Panc1 (cell line): ENCODE measurements around the gene OR2A5. TPM values are rescaled to one million over a fixed set of nuclear protein-coding genes. Genes with fewer than 3 reads are reported as not detected.

ENCODE experiments used
- ATAC-seq: fragments of 200-7000 bp; cut with Tn5 transposase; 2 replicates; pipeline ENCODE4 v1.9.1; 2020; ENCODE audit warnings: mild to moderate bottlenecking, moderate library complexity
- BruUV-seq: library from RNA; stranded (reverse); fragments of 400-500 nt; replicated peaks from 2 replicates; lab custom pipeline; 2021; lab: Mats Ljungman, UMichigan
- CTCF ChIA-PET: fragments of 300-600 bp; sonication (Branson Sonifier 250); formaldehyde crosslinking; loops from one replicate; lab custom pipeline; 2022; ENCODE audit warnings: antibody characterized with exemption; lab: Charles Lee
- POLR2A ChIA-PET: fragments of 300-600 bp; sonication (Branson Sonifier 250); formaldehyde crosslinking; loops from one replicate; lab custom pipeline; 2022; ENCODE audit warnings: antibody characterized with exemption; lab: Charles Lee
- DNase-seq: peaks from one replicate; pipeline ENCODE4 v3.0.0-alpha.2; 2010; ENCODE audit warnings: low read depth, low spot score
- H3K27ac ChIP-seq: 2 replicates; pipeline ENCODE4 v1.5.1; 2011; ENCODE audit warnings: mild to moderate bottlenecking, low read length, inconsistent platforms
- H3K27me3 ChIP-seq: fragments of 200-500 bp; sonication (Bioruptor generic); 2 replicates; pipeline ENCODE4 v1.6.0; 2014; ENCODE audit warnings: low read length, inconsistent platforms; ENCODE audit not compliant: control insufficient read depth, insufficient read depth
- H3K36me3 ChIP-seq: fragments of 200-500 bp; sonication (Bioruptor generic); 2 replicates; pipeline ENCODE4 v1.5.1; 2014; ENCODE audit warnings: inconsistent platforms, mild to moderate bottlenecking, low read length, moderate library complexity; ENCODE audit not compliant: control insufficient read depth, insufficient read depth
- H3K4me1 ChIP-seq: 2 replicates; pipeline ENCODE4 v1.5.1; 2011; ENCODE audit warnings: inconsistent platforms, mild to moderate bottlenecking, low read length, moderate library complexity; ENCODE audit not compliant: control insufficient read depth, insufficient read depth
- H3K4me3 ChIP-seq, 2 experiments: 2 replicates each; pipeline ENCODE4 v1.5.1; 2011 to 2012; ENCODE audit warnings: low read depth in 2 of 2, low read length in 2 of 2, mild to moderate bottlenecking in 2 of 2, inconsistent platforms in 1 of 2, moderate library complexity in 1 of 2
- H3K9me3 ChIP-seq: fragments of 200-500 bp; sonication (Bioruptor generic); 2 replicates; pipeline ENCODE4 v1.5.1; 2014; ENCODE audit warnings: low read depth, mild to moderate bottlenecking, inconsistent platforms, low read length, moderate library complexity; ENCODE audit not compliant: control insufficient read depth, insufficient read depth
- POLR2AphosphoS5 ChIP-seq: IDR thresholded peaks from 2 replicates; pipeline ENCODE4 v1.6.1; 2012; ENCODE audit warnings: mild to moderate bottlenecking, low read depth, low read length, moderate library complexity
- SIN3A ChIP-seq: IDR thresholded peaks from 2 replicates; pipeline ENCODE4 v1.6.1; 2012; ENCODE audit warnings: low read depth, mild to moderate bottlenecking, low read length, moderate library complexity, borderline replicate concordance; ENCODE audit not compliant: insufficient read depth
- TCF7L2 ChIP-seq: IDR thresholded peaks from 2 replicates; pipeline ENCODE4 v1.6.1; 2011; ENCODE audit warnings: mild to moderate bottlenecking, low read depth, low read length, inconsistent platforms
- in situ Hi-C: cut with HindIII; loops from 2 replicates; pipeline ENCODE4 v1.10.0; 2016; ENCODE audit warnings: low sequenced_read_pairs, low pct_unique_long_range_greater_than_20kb
- intact Hi-C: fragments of 100-400 bp; cut with micrococcal nuclease; formaldehyde crosslinking; loops from one replicate; pipeline ENCODE4 v1.10.0; 2022; ENCODE audit not compliant: unreplicated experiment
- total RNA-seq: library from RNA; stranded (reverse); gene quantifications from one replicate; pipeline ENCODE4 v1.2.1, GENCODE V29; 2021; ENCODE audit not compliant: unreplicated experiment
- TF ChIP-seq, protein P1 (sequence below): fragments of 450-650 bp; IDR thresholded peaks from 2 replicates; pipeline ENCODE4 v1.5.1; 2017; ENCODE audit warnings: mild to moderate bottlenecking
- TF ChIP-seq, protein P2 (sequence below), 2 experiments: IDR thresholded peaks; 2 replicates each; pipeline ENCODE4 v1.6.1; 2011 to 2012; ENCODE audit warnings: low read depth in 2 of 2, control low read depth in 1 of 2, low read length in 1 of 2, mild to moderate bottlenecking in 1 of 2, moderate library complexity in 1 of 2; ENCODE audit not compliant: insufficient read depth in 1 of 2

The OR2A5 gene
- total RNA-seq, 1 experiment from 2014 or later = not detected

DNA sequence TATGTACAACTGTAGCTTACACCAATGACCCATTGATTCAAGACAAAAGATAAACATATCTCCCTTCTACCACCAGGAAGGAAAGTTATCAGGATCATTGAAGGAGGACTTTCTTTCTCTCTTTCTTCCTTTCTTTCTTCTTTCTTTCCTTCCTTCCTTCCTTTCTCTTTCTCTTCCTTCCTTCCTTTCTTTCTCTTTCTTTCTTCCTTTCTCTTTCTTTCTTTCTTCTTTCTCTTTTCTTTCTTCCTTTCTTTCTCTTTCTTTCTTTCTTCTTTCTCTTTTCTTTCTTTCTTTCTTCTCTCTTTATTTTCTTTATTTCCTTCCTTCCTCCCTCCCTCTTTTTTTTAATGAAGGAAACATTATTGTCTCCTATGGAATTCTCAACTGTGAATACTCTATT, 50.0 kb downstream of the OR2A5 start:
- no peak overlapping the region for H3K4me3 ChIP-seq
- ATAC-seq (no peak), DNase-seq (no peak)
- TF ChIP-seq, protein P1, sequence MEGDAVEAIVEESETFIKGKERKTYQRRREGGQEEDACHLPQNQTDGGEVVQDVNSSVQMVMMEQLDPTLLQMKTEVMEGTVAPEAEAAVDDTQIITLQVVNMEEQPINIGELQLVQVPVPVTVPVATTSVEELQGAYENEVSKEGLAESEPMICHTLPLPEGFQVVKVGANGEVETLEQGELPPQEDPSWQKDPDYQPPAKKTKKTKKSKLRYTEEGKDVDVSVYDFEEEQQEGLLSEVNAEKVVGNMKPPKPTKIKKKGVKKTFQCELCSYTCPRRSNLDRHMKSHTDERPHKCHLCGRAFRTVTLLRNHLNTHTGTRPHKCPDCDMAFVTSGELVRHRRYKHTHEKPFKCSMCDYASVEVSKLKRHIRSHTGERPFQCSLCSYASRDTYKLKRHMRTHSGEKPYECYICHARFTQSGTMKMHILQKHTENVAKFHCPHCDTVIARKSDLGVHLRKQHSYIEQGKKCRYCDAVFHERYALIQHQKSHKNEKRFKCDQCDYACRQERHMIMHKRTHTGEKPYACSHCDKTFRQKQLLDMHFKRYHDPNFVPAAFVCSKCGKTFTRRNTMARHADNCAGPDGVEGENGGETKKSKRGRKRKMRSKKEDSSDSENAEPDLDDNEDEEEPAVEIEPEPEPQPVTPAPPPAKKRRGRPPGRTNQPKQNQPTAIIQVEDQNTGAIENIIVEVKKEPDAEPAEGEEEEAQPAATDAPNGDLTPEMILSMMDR = no peak
- TF ChIP-seq SIN3A (no peak), TCF7L2 (no peak), POLR2AphosphoS5 (no peak)
- TF ChIP-seq, protein P2, sequence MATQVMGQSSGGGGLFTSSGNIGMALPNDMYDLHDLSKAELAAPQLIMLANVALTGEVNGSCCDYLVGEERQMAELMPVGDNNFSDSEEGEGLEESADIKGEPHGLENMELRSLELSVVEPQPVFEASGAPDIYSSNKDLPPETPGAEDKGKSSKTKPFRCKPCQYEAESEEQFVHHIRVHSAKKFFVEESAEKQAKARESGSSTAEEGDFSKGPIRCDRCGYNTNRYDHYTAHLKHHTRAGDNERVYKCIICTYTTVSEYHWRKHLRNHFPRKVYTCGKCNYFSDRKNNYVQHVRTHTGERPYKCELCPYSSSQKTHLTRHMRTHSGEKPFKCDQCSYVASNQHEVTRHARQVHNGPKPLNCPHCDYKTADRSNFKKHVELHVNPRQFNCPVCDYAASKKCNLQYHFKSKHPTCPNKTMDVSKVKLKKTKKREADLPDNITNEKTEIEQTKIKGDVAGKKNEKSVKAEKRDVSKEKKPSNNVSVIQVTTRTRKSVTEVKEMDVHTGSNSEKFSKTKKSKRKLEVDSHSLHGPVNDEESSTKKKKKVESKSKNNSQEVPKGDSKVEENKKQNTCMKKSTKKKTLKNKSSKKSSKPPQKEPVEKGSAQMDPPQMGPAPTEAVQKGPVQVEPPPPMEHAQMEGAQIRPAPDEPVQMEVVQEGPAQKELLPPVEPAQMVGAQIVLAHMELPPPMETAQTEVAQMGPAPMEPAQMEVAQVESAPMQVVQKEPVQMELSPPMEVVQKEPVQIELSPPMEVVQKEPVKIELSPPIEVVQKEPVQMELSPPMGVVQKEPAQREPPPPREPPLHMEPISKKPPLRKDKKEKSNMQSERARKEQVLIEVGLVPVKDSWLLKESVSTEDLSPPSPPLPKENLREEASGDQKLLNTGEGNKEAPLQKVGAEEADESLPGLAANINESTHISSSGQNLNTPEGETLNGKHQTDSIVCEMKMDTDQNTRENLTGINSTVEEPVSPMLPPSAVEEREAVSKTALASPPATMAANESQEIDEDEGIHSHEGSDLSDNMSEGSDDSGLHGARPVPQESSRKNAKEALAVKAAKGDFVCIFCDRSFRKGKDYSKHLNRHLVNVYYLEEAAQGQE (IDR thresholded peaks at IDR 0.05; ENCODE audit: insufficient read depth in 1 of 2, low read depth in 2 of 2, low read length in 1 of 2) = no peak
- POLR2A ChIA-PET = no interaction called here
- H3K9me3 ChIP-seq = no peaks in the 10 kb centered on the region
- no peaks in the 10 kb centered on the region for H3K36me3 ChIP-seq
- intact Hi-C loops (no loop called here), in situ Hi-C loops (no loop called here)
- no peaks in the 10 kb centered on the region for H3K4me1 ChIP-seq
- H3K27me3 ChIP-seq = no peaks in the 10 kb centered on the region
- no TSS peak for BruUV-seq
- CTCF ChIA-PET = no interaction called here
- H3K27ac ChIP-seq = no peak overlapping the region

DNA sequence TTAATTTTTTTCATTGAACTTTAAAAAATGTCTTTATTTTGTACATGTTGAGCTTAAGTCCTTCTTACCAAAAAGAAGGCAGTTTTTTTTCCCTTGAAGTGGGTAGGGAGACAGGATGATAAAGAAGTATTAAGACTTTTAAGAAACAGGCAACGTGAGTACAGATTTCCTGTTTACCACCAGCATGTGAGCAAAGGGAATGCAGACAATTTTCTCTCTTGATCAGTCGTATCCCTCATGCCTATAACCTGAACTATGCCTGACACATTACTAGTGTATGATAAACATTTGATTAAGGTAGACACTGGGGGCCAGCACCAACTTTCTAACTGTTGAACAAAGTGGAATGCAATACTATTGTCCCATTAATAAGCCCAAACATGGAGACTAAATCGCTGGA, 51.9 kb downstream of the OR2A5 start:
- DNase-seq (no peak), ATAC-seq (no peak)
- no TSS peak for BruUV-seq
- TF ChIP-seq, protein P2 (IDR thresholded peaks at IDR 0.05; ENCODE audit: insufficient read depth in 1 of 2, low read depth in 2 of 2, low read length in 1 of 2) = no peak
- TF ChIP-seq TCF7L2 (no peak), SIN3A (no peak), POLR2AphosphoS5 (no peak)
- TF ChIP-seq, protein P1 = no peak
- intact Hi-C loops (no loop called here), in situ Hi-C loops (no loop called here)
- Histone ChIP-seq H3K36me3 (no peaks in the 10 kb centered on the region), H3K4me1 (no peaks in the 10 kb centered on the region), H3K27me3 (no peaks in the 10 kb centered on the region), H3K9me3 (no peaks in the 10 kb centered on the region), H3K27ac (no peak overlapping the region), H3K4me3 (no peak overlapping the region)
- ChIA-PET POLR2A (no interaction called here), CTCF (no interaction called here)
